Measurements from ENCODE around the gene PRRX2. TPM values are rescaled to one million over a fixed set of nuclear protein-coding genes. Genes with fewer than 3 reads are reported as not detected.
"Not testable (repeated sequence)": the region's sequence is repeated elsewhere in the genome, so short reads cannot be mapped to it uniquely, and the experiment has no call there.

The PRRX2 gene
- total and polyA plus RNA-seq, 9 donors: 0.20 to 4.0 (median 0.77) TPM

DNA sequence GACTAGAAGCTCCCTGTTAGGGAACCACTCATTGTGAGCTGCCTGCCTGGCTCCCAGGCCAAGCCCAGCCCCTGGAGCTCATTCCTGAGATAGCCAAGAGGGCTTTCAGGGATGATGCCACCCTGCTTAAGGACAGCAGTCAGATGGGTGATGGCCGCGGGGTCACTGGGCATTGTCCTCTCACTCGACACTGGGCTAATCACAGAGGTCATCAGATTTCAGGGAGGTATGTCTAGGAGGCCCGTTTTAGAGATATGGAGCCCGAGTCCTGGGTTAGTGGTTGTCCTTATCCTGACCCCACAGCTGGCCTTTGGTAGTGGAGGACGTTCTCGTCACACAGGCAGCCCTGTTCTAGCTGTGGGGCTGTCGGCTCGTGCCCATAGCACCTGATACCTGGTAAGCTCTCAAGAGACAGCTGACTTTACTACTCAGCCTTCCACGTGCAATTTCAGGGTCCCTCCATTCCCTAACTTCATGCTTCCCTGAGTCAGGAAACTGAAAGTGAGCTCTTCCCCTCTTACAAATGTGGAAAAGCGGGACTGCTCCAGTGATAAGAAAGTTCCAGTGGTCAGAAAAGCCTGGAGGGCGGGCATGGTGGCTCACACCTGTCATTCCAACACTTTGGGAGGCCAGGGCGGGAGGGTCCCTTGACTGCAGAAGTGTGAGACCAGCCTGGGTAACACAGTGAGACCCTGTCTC, 94.5 kb downstream of the PRRX2 start:
- Histone ChIP-seq H3K4me1 (ENCODE audit: insufficient read depth) (peaks cover 8% of the 10 kb centered on the region), H3K4me3 (no peak overlapping the region), H3K27ac (no peak overlapping the region), H3K9me3 (no peaks in the 10 kb centered on the region), H3K36me3 (no peaks in the 10 kb centered on the region), H3K27me3 (no peaks in the 10 kb centered on the region)
- WGBS, 3 donors: 72 to 84% (median 81%) methylated on average over 13 of the region's 13 CpGs
- DNase-seq: no peak
- TF ChIP-seq, protein P1, sequence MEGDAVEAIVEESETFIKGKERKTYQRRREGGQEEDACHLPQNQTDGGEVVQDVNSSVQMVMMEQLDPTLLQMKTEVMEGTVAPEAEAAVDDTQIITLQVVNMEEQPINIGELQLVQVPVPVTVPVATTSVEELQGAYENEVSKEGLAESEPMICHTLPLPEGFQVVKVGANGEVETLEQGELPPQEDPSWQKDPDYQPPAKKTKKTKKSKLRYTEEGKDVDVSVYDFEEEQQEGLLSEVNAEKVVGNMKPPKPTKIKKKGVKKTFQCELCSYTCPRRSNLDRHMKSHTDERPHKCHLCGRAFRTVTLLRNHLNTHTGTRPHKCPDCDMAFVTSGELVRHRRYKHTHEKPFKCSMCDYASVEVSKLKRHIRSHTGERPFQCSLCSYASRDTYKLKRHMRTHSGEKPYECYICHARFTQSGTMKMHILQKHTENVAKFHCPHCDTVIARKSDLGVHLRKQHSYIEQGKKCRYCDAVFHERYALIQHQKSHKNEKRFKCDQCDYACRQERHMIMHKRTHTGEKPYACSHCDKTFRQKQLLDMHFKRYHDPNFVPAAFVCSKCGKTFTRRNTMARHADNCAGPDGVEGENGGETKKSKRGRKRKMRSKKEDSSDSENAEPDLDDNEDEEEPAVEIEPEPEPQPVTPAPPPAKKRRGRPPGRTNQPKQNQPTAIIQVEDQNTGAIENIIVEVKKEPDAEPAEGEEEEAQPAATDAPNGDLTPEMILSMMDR (IDR thresholded peaks at IDR 0.05): no peak
- TF ChIP-seq EP300 (IDR thresholded peaks at IDR 0.05): no peak
- TF ChIP-seq POLR2A (IDR thresholded peaks at IDR 0.05): no peak
- intact Hi-C loops (cut with DNase I): loop anchor here in 1 of 4 donors (5.0 kb wide), 1 partner anchor 48 kb away; no protein-coding TSS in a partner anchor

DNA sequence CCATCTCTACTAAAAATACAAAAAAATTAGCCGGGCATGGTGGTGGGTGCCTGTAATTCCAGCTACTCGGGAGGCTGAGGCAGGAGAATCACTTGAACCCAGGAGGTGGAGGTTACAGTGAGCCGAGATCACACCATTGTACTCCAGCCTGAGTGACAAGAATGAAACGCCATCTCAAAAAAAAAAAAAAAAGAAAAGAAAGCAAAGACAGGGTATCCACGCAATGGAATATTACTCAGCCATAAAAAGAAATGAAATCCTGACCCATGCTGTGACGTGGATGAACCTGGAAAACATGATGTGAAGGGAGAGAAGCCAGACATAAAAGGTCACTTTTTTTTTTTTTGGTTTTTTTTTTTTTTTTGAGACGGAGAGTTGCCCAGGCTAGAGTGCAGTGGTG, 95.3 kb downstream of the PRRX2 start:
- not testable (repeated sequence) for H3K27ac ChIP-seq; H3K27me3 ChIP-seq; H3K4me1 ChIP-seq (ENCODE audit: insufficient read depth); H3K36me3 ChIP-seq; H3K9me3 ChIP-seq; H3K4me3 ChIP-seq; DNase-seq
- intact Hi-C loops (cut with DNase I): loop anchor here in 1 of 4 donors (5.0 kb wide), 1 partner anchor 48 kb away; no protein-coding TSS in a partner anchor
- 88 to 91% (median 89%) methylated on average over 7 of the region's 7 CpGs for WGBS, 3 donors

DNA sequence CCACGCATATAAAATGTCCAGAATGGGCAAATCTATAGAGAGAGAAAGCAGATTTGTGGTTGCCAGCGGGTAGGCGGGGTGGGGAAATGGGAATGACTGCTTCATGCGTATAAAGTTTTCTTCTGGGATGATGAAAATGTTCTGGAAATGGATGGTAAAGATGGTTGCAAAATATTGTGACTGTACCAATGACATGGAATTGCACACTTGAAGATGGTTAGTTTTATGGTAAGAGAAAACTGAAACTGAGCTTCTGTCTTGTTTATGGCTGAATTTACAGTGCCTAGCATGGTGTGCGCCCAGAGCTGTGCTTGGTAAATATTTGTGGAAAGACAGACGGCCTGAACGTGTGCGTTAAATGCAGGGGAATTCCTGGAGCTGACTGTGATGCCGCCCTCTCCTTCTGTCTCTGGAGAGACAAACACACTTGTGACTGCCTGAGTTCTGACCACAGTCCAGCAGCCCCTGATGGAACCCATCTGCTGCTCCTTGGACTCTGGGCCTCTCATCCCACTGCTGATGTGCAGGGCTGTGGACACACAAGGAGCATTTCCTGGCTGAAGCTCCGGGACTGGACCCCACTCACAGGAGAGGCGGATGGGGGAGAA, 96.0 kb downstream of the PRRX2 start:
- no peak for TF ChIP-seq POLR2A (IDR thresholded peaks at IDR 0.05)
- TF ChIP-seq, protein P1 (IDR thresholded peaks at IDR 0.05): no peak
- no peak for TF ChIP-seq EP300 (IDR thresholded peaks at IDR 0.05)
- peaks cover 8% of the 10 kb centered on the region for H3K4me1 ChIP-seq (ENCODE audit: insufficient read depth)
- H3K27me3 ChIP-seq: no peaks in the 10 kb centered on the region
- WGBS, 3 donors: 36 to 41% (median 38%) methylated on average over 11 of the region's 11 CpGs
- H3K36me3 ChIP-seq: no peaks in the 10 kb centered on the region
- no peaks in the 10 kb centered on the region for H3K9me3 ChIP-seq
- intact Hi-C loops (cut with DNase I): loop anchor here in 1 of 4 donors (5.0 kb wide), 1 partner anchor 49 kb away; no protein-coding TSS in a partner anchor
- DNase-seq: peak; percentile 71 to 81 (median 72)
- peak overlapping the region; percentile 30 to 46 for H3K27ac ChIP-seq
- no peak overlapping the region for H3K4me3 ChIP-seq

DNA sequence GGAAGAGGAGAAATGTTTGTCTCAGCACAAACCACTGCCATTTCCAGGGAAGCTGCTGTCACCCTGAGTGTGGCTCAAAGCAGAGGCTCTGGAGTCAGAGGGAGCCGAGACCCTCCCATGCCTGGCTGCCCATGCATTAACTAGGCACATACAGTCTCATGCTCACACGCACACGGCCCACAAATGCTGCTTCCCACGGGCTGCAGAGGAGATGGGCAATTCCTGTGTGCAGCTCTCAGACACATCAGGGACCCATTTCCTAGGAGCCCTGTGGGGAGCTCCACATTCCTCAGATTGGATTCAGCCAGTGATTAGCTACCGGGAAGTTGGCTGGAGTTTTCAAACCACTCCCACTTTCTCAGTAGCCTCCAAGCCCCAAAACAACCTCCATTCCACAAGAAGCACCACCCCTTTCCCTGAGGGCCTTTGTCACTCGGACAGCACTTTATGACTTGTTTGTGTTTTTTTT, 96.5 kb downstream of the PRRX2 start:
- WGBS, 3 donors: 8 to 13% (median 11%) methylated on average over 6 of the region's 6 CpGs
- no peak overlapping the region for H3K4me3 ChIP-seq
- H3K4me1 ChIP-seq (ENCODE audit: insufficient read depth): peaks cover 8% of the 10 kb centered on the region
- H3K36me3 ChIP-seq: no peaks in the 10 kb centered on the region
- no peak for DNase-seq
- TF ChIP-seq POLR2A (IDR thresholded peaks at IDR 0.05) (no peak), EP300 (IDR thresholded peaks at IDR 0.05) (no peak)
- TF ChIP-seq, protein P1 (IDR thresholded peaks at IDR 0.05): no peak
- intact Hi-C loops (cut with DNase I): loop anchor here in 1 of 4 donors (5.0 kb wide), 1 partner anchor 50 kb away; no protein-coding TSS in a partner anchor
- no peaks in the 10 kb centered on the region for H3K9me3 ChIP-seq
- H3K27me3 ChIP-seq: no peaks in the 10 kb centered on the region
- H3K27ac ChIP-seq: peak overlapping the region in 1 of 2 donors; percentile 46

DNA sequence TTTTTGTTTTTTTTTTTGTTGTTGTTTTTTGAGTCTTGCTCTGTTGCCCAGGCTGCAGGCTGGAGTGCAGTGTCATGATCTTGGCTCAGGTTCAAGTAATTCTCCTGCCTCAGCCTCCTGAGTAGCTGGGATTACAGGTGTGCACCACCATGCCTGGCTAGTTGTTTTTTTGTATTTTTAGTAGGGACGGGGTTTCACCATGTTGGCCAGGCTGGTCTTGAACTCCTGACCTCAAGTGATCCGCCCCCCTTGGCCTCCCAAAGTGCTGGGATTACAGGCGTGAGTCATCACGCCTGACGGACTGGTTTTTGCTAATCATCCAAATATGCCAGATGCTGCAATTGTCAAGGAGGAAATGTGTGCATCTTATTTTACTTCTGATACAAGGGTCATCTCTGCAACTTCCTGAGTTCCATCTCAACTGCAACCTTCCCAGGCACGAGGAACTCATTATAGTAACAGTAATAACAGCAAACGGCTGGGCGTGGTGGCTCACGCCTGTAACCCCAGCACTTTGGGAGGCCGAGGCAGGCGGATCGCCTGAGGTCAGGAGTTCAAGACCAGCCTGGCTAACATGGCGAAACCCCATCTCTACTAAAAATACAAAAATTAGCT, 97.0 kb downstream of the PRRX2 start:
- H3K27ac ChIP-seq: peak overlapping the region in 1 of 2 donors; percentile 34
- peak in 2 of 5 donors; percentile 30 to 55 for DNase-seq
- 47 to 51% (median 47%) methylated on average over 13 of the region's 13 CpGs for WGBS, 3 donors
- H3K36me3 ChIP-seq; H3K9me3 ChIP-seq; H3K27me3 ChIP-seq; H3K4me3 ChIP-seq; H3K4me1 ChIP-seq (ENCODE audit: insufficient read depth): not testable (repeated sequence)
- intact Hi-C loops (cut with DNase I): loop anchor here in 1 of 4 donors (5.0 kb wide), 1 partner anchor 50 kb away; no protein-coding TSS in a partner anchor
